HG02981 (cell line): ENCODE results near the gene NUDT16L1.

Source experiments
- ATAC-seq: cut with Tn5 transposase; IDR thresholded peaks from one replicate; pipeline ENCODE4 v1.9.1; 2021; ENCODE audit warnings: mild to moderate bottlenecking, moderate library complexity; ENCODE audit not compliant: unreplicated experiment

Gene NUDT16L1

GRCh38 chr16:4663777-4664465 lies 29.4 kb upstream of the NUDT16L1 start:
- ATAC-seq, result no peak

GRCh38 chr16:4664538-4665418 lies 28.6 kb upstream of the NUDT16L1 start:
- ATAC-seq, result no peak

- no peak for ATAC-seq
Measured at GRCh38 chr16:4666537-4667202, 26.7 kb upstream of the NUDT16L1 start.

- no peak for ATAC-seq
Measured at GRCh38 chr16:4667203-4667963, 26.0 kb upstream of the NUDT16L1 start.

- no peak for ATAC-seq
Measured at GRCh38 chr16:4668313-4668960, 24.9 kb upstream of the NUDT16L1 start.

- ATAC-seq, result no peak
Measured at GRCh38 chr16:4673387-4674046, 19.8 kb upstream of the NUDT16L1 start.

GRCh38 chr16:4674926-4675530 lies 18.3 kb upstream of the NUDT16L1 start:
- no peak for ATAC-seq

GRCh38 chr16:4675864-4676786 lies 17.2 kb upstream of the NUDT16L1 start:
- no peak for ATAC-seq

GRCh38 chr16:4676831-4677230 lies 16.5 kb upstream of the NUDT16L1 start:
- no peak for ATAC-seq

GRCh38 chr16:4677390-4677789 lies 16.0 kb upstream of the NUDT16L1 start:
- no peak for ATAC-seq

- ATAC-seq, result no peak
Measured at GRCh38 chr16:4677994-4678393, 15.4 kb upstream of the NUDT16L1 start.

- ATAC-seq, result no peak
Measured at GRCh38 chr16:4678596-4678995, 14.8 kb upstream of the NUDT16L1 start.

GRCh38 chr16:4679156-4679849 lies 14.1 kb upstream of the NUDT16L1 start:
- no peak for ATAC-seq

- ATAC-seq, result no peak
Measured at GRCh38 chr16:4679850-4680636, 13.3 kb upstream of the NUDT16L1 start.

- no peak for ATAC-seq
Measured at GRCh38 chr16:4680673-4681470, 12.5 kb upstream of the NUDT16L1 start.

GRCh38 chr16:4681471-4682083 lies 11.8 kb upstream of the NUDT16L1 start:
- no peak for ATAC-seq
